Endometrium (tissue), 2 donors: ENCODE measurements around the gene PABPC5.

Experiments used
- FAIRE-seq: peaks from 2 replicates; lab custom pipeline; 2012; peaks lifted over from hg19 to GRCh38; lab: Jason Lieb, UNC
- donor health status: control.
- donor health status: control.

PABPC5 gene

DNA sequence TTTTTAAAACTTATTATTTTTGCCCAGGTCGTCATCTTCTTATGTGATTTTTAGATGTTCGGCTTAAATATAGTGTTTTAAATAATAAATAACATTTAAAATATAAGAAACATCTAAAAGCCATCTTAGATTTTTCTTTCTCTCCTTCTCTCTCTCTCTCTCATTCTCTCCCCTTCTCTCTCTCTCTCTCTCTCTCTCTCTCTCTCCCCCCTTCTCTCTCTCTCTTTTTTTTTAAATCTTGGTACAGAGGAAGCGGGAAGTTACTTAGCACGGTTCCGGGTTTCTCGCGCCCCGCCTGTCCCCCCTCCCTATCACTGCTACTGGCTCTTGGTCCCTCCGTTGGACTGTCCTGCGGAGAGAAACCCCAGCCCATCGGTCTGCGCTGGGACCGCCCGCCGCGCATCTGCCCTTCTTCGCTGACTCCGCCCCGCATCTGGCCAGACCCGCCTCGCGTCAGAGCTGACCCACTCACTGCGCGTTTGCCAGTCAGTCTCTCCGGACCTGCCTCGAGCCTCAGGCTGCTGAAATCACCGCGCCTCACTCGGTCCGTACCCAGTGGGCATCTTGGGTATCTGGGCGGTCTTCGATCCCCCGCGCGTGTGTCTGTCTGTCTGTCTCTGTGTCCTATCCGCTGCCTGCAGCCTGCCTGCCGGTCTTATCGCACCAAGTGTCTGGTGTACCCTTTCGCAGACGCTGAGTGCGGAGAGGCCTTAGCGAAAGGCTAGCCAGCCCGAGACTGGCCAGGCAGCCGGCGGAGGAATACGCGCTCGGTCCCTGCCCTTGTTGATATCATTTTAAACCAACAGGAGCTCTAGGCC lies at the start of gene PABPC5:
Gene PABPC5 (plus strand): TSS at position 489 of the 818 bp plus-strand sequence. CDS start 739 bp downstream, outside the sequence.
- no peak for FAIRE-seq

DNA sequence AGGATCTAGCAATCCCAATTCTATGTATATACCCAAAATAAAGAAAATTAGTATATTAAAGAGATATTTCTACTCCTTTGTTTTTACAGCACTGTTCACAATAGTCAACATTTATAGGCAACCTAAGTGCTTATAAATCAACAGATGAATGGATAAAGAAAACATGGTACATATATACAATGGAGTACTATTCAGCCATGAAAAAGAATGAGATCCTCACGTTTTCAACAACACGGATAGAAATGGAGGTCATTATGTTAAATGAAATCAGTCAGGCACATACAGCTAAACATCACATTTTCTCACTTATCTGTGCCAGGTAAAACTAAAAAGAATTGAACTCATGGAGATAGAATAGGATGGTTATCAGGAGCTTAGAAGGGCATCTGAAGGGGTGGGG lies 45.6 kb upstream of the PABPC5 start:
- no peak for FAIRE-seq

GRCh38 chrX:91414713-91415112 lies 19.9 kb upstream of the PABPC5 start:
- no peak for FAIRE-seq

GRCh38 chrX:91435395-91435794 lies 756 bp downstream of the PABPC5 start:
- no peak for FAIRE-seq
